ENCODE data around the gene HSD17B8.

GRCh38 chr6:33190504-33191107 lies 13.8 kb upstream of the HSD17B8 start:
- no peak for TF ChIP-seq CTCF (IDR thresholded peaks at IDR 0.05; ENCODE audit: low read depth, low read length)
- no peak for TF ChIP-seq MAX (IDR thresholded peaks at IDR 0.05; ENCODE audit: low read depth, low read length)
- no peak for TF ChIP-seq POLR2A (IDR thresholded peaks at IDR 0.05; ENCODE audit: extremely low read depth, insufficient read length)

All from NB4 (cell line).